ENCODE data around the gene UNC45B.

DNA sequence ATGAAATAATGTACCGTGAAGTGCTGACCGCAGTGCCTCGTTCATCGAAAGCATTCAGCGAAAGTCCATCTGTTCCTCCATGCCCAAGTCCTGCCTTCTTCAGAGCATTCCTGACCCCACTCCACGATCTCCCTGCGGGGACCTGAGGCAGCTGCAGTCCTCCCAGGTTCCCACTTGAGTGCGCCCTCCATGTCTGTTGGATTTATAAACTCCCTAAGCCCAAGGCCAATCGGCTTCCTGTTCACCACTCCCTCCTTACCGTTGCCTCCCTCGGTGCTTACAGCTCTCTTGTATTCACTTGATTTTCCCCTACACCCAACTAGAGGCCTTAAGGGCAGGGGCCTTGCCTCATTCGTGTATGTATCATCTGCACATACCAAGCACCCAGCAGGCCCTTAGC is 30.8 kb upstream of the UNC45B start:
- TF ChIP-seq, protein P1, sequence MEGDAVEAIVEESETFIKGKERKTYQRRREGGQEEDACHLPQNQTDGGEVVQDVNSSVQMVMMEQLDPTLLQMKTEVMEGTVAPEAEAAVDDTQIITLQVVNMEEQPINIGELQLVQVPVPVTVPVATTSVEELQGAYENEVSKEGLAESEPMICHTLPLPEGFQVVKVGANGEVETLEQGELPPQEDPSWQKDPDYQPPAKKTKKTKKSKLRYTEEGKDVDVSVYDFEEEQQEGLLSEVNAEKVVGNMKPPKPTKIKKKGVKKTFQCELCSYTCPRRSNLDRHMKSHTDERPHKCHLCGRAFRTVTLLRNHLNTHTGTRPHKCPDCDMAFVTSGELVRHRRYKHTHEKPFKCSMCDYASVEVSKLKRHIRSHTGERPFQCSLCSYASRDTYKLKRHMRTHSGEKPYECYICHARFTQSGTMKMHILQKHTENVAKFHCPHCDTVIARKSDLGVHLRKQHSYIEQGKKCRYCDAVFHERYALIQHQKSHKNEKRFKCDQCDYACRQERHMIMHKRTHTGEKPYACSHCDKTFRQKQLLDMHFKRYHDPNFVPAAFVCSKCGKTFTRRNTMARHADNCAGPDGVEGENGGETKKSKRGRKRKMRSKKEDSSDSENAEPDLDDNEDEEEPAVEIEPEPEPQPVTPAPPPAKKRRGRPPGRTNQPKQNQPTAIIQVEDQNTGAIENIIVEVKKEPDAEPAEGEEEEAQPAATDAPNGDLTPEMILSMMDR (IDR thresholded peaks at IDR 0.05), result no peak
- no peak for TF ChIP-seq POLR2A (IDR thresholded peaks at IDR 0.05)

All from esophagus squamous epithelium (tissue), 4 donors.